GM12872 (cell line): ENCODE results near the gene MYCBPAP.

Experiments used
- TF ChIP-seq, protein P1 (sequence below): IDR thresholded peaks from 3 replicates; pipeline ENCODE4 v1.5.1; 2011; ENCODE audit warnings: low read depth, mild to moderate bottlenecking, low read length, moderate library complexity; ENCODE audit not compliant: insufficient read depth

Gene MYCBPAP, protein sequence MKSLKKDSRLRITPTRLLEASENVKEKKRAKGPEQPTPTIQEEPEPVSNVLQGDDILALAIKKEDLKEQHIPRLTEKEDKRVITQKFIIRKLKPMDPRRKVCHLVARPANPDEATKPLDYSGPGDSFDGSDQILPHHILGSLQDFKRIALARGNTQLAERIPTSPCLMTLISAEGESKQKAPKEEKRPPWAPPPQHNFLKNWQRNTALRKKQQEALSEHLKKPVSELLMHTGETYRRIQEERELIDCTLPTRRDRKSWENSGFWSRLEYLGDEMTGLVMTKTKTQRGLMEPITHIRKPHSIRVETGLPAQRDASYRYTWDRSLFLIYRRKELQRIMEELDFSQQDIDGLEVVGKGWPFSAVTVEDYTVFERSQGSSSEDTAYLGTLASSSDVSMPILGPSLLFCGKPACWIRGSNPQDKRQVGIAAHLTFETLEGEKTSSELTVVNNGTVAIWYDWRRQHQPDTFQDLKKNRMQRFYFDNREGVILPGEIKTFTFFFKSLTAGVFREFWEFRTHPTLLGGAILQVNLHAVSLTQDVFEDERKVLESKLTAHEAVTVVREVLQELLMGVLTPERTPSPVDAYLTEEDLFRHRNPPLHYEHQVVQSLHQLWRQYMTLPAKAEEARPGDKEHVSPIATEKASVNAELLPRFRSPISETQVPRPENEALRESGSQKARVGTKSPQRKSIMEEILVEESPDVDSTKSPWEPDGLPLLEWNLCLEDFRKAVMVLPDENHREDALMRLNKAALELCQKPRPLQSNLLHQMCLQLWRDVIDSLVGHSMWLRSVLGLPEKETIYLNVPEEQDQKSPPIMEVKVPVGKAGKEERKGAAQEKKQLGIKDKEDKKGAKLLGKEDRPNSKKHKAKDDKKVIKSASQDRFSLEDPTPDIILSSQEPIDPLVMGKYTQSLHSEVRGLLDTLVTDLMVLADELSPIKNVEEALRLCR

DNA sequence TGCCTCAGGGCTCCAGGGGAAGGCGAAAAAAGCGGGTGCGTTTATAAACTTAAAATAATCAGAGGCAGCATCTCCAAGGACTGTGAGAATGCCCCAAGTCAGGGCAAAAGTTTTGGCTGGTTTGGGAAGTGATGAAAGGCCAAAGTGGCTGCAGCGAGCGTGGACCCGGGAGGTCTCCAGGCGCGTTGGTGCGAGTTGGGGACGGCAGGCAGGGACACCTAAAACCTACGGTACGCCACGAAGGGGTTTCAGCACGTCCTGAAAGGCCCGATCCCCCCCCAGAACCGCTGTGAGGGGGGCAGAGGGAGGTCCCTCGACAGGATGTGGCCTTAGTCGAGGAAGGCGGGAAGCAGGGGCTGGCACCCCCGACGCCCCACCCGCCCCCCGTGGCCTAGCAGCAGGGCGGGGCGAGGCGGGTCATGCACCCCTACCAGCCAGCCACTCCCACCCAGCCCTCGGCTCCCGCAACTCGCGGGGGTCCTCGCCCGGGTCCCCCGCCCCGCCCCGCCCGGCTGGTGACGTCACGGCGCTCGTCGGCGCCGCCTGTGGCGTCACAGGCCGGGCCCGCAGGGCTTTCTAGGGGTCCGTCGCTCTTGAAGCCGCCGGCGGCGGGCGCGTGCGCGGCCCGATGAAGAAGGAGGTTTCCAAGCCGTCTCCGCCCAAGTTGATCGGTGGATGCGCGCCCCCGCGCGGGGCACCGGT lies at the start of gene MYCBPAP:
Gene MYCBPAP (plus strand): TSS at position 569 of the 702 bp plus-strand sequence. CDS start 236 bp downstream, outside the sequence.
- TF ChIP-seq, protein P1, sequence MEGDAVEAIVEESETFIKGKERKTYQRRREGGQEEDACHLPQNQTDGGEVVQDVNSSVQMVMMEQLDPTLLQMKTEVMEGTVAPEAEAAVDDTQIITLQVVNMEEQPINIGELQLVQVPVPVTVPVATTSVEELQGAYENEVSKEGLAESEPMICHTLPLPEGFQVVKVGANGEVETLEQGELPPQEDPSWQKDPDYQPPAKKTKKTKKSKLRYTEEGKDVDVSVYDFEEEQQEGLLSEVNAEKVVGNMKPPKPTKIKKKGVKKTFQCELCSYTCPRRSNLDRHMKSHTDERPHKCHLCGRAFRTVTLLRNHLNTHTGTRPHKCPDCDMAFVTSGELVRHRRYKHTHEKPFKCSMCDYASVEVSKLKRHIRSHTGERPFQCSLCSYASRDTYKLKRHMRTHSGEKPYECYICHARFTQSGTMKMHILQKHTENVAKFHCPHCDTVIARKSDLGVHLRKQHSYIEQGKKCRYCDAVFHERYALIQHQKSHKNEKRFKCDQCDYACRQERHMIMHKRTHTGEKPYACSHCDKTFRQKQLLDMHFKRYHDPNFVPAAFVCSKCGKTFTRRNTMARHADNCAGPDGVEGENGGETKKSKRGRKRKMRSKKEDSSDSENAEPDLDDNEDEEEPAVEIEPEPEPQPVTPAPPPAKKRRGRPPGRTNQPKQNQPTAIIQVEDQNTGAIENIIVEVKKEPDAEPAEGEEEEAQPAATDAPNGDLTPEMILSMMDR = peak; percentile 31; the same call in 2 of the 3 replicates

DNA sequence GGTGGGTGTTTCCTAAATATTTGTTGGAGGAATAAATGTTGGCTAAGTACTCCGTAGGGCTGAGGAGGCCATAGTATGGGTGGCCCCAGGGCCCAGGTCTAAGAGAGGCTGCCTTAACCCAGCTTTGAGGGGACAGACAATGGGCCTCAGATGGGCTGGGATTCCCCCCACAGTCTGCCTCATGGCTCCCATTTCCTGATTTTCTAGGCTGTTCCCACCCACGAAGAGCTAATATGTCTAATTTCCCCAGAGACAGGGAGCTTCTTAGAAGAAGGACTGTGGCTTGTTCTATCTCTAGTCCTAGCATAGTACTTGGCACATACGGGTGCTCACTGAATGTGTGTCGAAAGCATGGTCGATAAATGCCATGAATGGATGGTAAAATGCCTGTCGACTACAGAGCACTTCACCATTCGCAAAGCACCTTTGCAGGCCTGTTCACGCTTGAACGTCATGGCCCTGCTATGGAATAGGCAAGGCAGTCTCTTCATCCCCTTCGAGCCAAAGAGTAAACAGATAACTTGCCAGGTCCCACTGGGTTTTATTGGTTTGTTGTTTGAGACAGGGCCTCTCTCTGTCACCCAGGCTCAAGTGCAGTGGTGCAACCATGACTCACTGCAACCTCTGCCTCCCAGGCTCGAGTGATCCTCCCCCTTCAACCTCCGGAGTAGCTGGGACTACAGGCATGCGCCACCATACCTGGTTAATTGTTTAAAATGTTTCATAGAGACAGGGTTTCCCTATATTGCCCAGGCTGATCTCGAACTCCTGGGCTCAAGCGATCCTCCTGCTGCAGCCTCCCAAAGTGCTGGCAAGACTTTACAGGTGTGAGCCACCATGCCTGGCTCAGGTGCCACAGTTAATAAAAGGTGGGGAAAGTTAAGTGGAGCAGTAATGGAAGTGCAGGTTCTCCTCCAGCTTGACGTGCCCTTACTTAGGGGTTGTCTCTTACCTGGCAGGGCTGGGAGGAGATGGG lies 49.2 kb upstream of the MYCBPAP start:
- TF ChIP-seq, protein P1 = no peak

DNA sequence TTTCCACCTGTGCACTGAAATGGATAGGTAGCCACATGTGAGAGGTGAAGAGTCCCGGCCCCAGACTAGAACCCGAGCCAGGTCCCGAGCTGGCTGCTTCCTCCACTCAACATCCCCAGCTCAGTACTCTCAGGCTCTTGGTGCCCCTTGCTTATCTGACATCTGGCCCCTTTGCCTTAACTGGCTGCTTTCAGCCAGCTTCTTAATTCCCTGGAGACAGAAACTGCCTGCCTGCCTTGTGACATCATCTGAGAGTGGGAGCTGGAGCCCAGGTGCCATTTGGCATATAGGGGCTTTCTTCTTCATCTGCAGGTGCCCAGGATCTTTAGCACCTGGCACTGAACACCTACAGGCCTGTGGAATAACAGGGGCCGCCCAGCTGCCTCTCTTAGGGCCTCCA lies 48.5 kb upstream of the MYCBPAP start:
- TF ChIP-seq, protein P1 = no peak

DNA sequence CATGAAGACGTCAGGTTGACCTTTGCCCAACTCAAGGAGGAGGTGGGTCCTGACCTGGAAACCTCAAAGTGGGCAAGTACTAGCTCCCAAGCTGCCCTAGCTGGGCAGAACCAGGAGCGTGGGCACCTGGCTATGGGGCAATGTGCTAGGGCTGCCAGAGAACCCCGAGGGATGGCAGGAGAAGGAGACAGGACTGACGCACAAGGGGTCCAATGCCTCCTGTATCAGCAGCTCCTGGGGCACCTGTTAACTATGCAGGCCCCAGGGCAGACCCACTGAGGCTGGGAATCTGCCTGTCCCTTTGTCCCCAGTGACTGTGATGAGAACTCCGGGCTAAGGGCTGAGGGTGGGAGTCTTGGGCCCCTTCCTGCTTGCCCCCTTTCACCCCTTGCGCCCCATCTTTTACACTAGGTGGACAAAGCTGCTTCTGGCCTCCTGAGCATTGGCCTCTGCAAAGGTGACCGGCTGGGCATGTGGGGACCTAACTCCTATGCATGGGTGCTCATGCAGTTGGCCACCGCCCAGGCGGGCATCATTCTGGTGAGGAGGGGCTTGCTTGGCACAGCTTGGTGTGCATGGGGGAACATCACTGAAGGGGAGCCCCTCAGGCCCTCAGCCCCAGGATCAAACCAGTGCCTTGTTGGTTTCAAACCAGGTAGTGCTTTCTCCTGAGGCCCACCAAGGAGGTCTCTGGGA lies 47.3 kb upstream of the MYCBPAP start:
- TF ChIP-seq, protein P1 = no peak

DNA sequence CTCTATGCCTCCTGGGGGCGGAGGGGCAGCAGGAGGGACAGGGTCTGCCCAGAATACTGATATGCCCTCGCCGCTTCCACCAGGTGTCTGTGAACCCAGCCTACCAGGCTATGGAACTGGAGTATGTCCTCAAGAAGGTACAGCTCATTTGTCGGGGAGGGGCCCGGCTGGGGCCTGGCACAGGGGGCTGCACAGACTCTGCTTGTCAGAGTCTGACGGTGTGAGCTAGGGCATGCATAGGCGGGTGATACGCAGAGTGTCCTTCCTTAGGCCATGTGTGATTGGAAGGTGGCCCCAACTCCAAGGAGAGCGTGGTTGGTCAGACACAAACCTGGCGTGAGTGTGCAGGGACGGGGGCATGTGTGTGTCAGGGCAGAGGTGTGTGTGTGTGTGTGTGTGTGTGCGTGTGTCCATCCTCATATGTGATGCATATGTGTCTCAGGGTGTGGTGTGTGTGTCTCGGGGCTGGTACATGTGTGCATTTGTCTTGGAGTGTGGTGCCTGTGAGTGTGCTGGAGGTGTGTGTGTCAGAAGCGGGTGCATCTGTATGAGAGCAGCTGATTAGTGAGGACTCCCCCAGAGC lies 46.6 kb upstream of the MYCBPAP start:
- TF ChIP-seq, protein P1 = no peak

DNA sequence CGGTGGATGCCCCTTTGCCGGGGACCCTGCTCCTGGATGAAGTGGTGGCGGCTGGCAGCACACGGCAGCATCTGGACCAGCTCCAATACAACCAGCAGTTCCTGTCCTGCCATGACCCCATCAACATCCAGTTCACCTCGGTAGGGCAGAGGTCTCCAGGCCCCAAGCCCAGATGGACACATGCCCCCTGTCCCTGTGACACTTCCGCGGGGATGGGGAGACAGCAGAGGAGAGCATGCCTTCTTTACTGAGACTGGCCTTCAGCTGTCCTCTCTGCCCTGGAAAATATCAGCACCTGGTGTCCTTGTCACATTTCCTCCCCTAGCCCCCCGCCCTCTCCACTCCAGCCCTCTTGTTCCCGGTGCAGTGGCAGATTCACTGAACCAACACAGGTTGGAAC lies 45.8 kb upstream of the MYCBPAP start:
- TF ChIP-seq, protein P1 = no peak
